ENCODE measurements around the gene KCNN4. TPM values are rescaled to one million over a fixed set of nuclear protein-coding genes. Genes with fewer than 3 reads are reported as not detected.
A peak's percentile ranks its signal among the peaks of the same experiment; 100 is the strongest.

Gene KCNN4
- total RNA-seq, 1 donor = 0.43 TPM

GRCh38 chr19:43729919-43730318, 50.9 kb downstream of the KCNN4 start:
- no peak overlapping the region for H3K4me3 ChIP-seq (ENCODE audit: low read depth, low read length)
- no peak for DNase-seq (ENCODE audit: low read depth)
- no peak for TF ChIP-seq CTCF (IDR thresholded peaks at IDR 0.05; ENCODE audit: insufficient read depth, low read depth, low read length)

- DNase-seq (ENCODE audit: low read depth) = no peak
Measured at GRCh38 chr19:43727593-43727853, 53.2 kb downstream of the KCNN4 start.

DNA sequence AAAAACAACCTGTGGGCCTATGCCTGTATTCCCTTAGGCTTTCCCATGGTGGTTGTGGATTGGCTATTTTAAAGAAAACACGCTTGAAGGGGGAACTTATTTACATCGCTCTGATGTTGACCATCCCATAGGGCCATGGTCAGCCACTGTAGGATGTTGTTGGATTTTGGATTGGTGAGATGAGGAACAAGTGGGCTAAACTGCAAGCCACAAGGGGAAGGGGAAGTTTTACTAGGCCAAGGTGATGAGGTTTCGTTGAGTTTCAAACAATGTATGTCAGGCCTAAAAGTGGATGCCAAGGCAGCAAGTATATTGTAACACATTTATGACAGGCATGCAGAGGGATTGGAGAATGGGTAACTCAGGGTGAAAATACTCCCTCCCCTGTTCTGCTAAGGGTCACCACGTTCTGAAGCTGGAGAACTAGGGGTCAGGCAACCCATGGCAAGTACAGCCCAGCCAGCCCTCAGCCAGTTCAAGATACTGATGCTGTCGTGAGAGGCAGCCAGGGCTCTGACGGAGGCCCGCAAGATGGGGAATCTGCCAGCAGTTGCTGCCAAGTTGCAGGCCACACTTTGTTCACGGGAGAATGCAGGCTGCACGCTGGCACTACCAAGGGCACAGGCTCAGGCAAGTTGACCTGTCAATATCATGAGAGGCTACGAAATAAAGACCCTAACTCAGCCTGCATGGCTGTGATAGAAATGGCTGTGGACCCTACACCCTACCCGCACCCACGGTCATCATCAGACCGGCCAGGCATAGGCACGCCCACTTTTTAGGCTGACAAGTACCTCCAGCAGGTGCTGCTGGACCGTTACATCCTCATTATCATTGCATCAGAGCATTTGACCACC, 53.8 kb downstream of the KCNN4 start:
- DNase-seq (ENCODE audit: low read depth) = no peak
- TF ChIP-seq CTCF (IDR thresholded peaks at IDR 0.05; ENCODE audit: insufficient read depth, low read depth, low read length) = no peak
- no peak overlapping the region for H3K4me3 ChIP-seq (ENCODE audit: low read depth, low read length)

More at GRCh38 chr19:43727593-43727853, 53.2 kb downstream of the KCNN4 start:
- no peak for TF ChIP-seq CTCF (IDR thresholded peaks at IDR 0.05; ENCODE audit: insufficient read depth, low read depth, low read length)
- no peak overlapping the region for H3K4me3 ChIP-seq (ENCODE audit: low read depth, low read length)

GRCh38 chr19:43725468-43725867, 55.3 kb downstream of the KCNN4 start:
- no peak for DNase-seq (ENCODE audit: low read depth)
- TF ChIP-seq CTCF (IDR thresholded peaks at IDR 0.05; ENCODE audit: insufficient read depth, low read depth, low read length) = no peak
- H3K4me3 ChIP-seq (ENCODE audit: low read depth, low read length) = no peak overlapping the region

DNA sequence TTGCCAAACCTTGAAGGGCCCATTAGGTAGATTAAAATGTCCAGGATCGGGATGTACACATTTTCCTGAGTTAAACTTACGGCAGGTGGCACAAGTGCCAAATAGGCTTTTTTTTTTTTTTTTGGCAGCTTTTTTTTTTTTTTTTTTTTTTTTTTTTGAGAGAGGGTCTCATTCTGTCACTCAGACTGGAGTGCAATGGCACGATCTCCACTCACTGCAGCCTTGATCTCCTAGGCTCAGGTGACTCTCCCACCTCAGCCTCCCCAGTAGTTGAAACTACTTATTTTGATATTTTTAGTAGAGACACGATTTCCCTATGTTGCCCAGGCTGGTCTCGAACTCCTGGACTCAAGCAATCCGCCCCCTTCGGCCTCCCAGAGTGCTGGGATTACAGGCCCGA, 55.9 kb downstream of the KCNN4 start:
- H3K4me3 ChIP-seq (ENCODE audit: low read depth, low read length) = no peak overlapping the region
- DNase-seq (ENCODE audit: low read depth) = no peak
- TF ChIP-seq CTCF (IDR thresholded peaks at IDR 0.05; ENCODE audit: insufficient read depth, low read depth, low read length) = no peak

DNA sequence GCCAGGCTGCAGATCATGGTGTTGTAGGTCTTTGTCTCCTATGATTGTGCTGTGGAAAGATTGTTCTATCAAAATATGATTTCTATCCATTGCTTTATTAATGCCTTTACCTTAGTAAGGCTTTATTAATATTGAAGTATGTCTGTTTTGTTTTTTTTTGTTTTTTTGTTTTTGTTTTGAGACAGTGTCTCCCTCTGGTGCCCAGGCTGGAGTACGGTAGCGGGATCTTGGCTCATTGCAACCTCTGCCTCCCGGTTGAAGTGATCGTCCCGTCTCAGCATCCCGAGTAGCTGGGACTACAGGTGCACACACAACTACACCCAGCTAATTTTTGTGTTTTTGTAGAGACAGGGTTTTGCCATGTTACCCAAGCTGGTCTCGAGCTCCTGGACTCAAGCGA, 57.2 kb downstream of the KCNN4 start:
- peak; percentile 18 for DNase-seq (ENCODE audit: low read depth)
- peak; percentile 58 for TF ChIP-seq CTCF (IDR thresholded peaks at IDR 0.05; ENCODE audit: insufficient read depth, low read depth, low read length)
- H3K4me3 ChIP-seq (ENCODE audit: low read depth, low read length) = no peak overlapping the region

Measured in fibroblast of villous mesenchyme (primary cell).